CD14-positive monocyte (primary cell): ENCODE measurements around the gene DSG3. TPM values are rescaled to one million over a fixed set of nuclear protein-coding genes. Genes with fewer than 3 reads are reported as not detected.

Source experiments
- DNase-seq, 3 donors: peaks; one replicate each; pipeline ENCODE4 v3.0.0-alpha.2; 2011 to 2022
- H2AFZ ChIP-seq: 2 replicates; pipeline ENCODE4 v1.6.0; 2012; ENCODE audit warnings: mild to moderate bottlenecking, low read depth, low read length, inconsistent platforms; ENCODE audit not compliant: insufficient read depth, poor library complexity, severe bottlenecking
- H3K27ac ChIP-seq, 2 donors: 1 replicate in 1 of 2; 2 replicates in 1 of 2; pipeline ENCODE4 v1.5.1; 2012 to 2013; ENCODE audit warnings: low read length in 2 of 2, control low read depth in 1 of 2, inconsistent platforms in 1 of 2, low read depth in 1 of 2, mild to moderate bottlenecking in 1 of 2
- H3K27me3 ChIP-seq, 2 donors: one replicate each; pipeline versions ENCODE4 v1.6.0 to v1.6.1; 2011 to 2013; ENCODE audit warnings: low read length in 2 of 2; ENCODE audit not compliant: control insufficient read depth in 2 of 2, insufficient read depth in 2 of 2
- H3K36me3 ChIP-seq, 2 donors: replicated peaks in 1 of 2; 1 replicate in 1 of 2; 2 replicates in 1 of 2; pipeline versions ENCODE4 v1.5.1 to v1.6.1; 2012 to 2013; ENCODE audit warnings: low read length in 2 of 2, control low read depth in 1 of 2, inconsistent platforms in 1 of 2, mild to moderate bottlenecking in 1 of 2; ENCODE audit not compliant: insufficient read depth in 2 of 2, control insufficient read depth in 1 of 2
- H3K4me1 ChIP-seq, 2 donors: 1 replicate in 1 of 2; 2 replicates in 1 of 2; pipeline versions ENCODE4 v1.5.1 to v1.6.1; 2012 to 2013; ENCODE audit warnings: low read length in 2 of 2, control low read depth in 1 of 2, inconsistent platforms in 1 of 2, mild to moderate bottlenecking in 1 of 2, moderate library complexity in 1 of 2; ENCODE audit not compliant: insufficient read depth in 2 of 2, control insufficient read depth in 1 of 2
- H3K4me2 ChIP-seq: replicated peaks from 2 replicates; pipeline ENCODE3; 2012; ENCODE audit warnings: low read length, moderate library complexity, mild to moderate bottlenecking; ENCODE audit not compliant: poor library complexity, severe bottlenecking; ENCODE audit errors: extremely low read depth
- H3K4me3 ChIP-seq, 3 experiments: fragments of 200-600 bp in 1 of 3; sonication (generic) in 1 of 3; replicated peaks in 1 of 3; 1 replicate in 2 of 3; 2 replicates in 1 of 3; pipeline ENCODE4 v1.5.1; 2011 to 2013; ENCODE audit warnings: low read length in 3 of 3, mild to moderate bottlenecking in 3 of 3, control low read depth in 2 of 3, low read depth in 2 of 3, inconsistent platforms in 1 of 3, moderate library complexity in 1 of 3
- H3K79me2 ChIP-seq: 2 replicates; pipeline ENCODE4 v1.6.0; 2012; ENCODE audit warnings: mild to moderate bottlenecking, control low read depth, inconsistent platforms, low read length, moderate library complexity; ENCODE audit not compliant: insufficient read depth
- H3K9ac ChIP-seq: 2 replicates; pipeline ENCODE4 v1.6.0; 2017; ENCODE audit warnings: low read length, mild to moderate bottlenecking; ENCODE audit not compliant: insufficient read depth, poor library complexity, severe bottlenecking
- H3K9me3 ChIP-seq, 2 donors: replicated peaks in 1 of 2; 1 replicate in 1 of 2; 2 replicates in 1 of 2; pipeline versions ENCODE4 v1.5.1 to v1.6.1; 2012 to 2013; ENCODE audit warnings: low read length in 2 of 2, control low read depth in 1 of 2; ENCODE audit not compliant: control insufficient read depth in 1 of 2, insufficient read depth in 1 of 2
- H4K20me1 ChIP-seq: 2 replicates; pipeline ENCODE4 v1.6.0; 2012; ENCODE audit warnings: mild to moderate bottlenecking, low read length, control low read depth, moderate library complexity; ENCODE audit not compliant: insufficient read depth
- H3K27ac Mint-ChIP-seq, 7 donors: one replicate each; pipeline ENCODE4 v1.8.0; 2020; ENCODE audit warnings: mild to moderate bottlenecking in 7 of 7, mixed read lengths in 7 of 7, moderate library complexity in 6 of 7, inconsistent platforms in 2 of 7
- H3K27me3 Mint-ChIP-seq, 3 donors: one replicate each; pipeline ENCODE4 v1.8.0; 2021 to 2022; ENCODE audit warnings: low read depth in 3 of 3, mild to moderate bottlenecking in 3 of 3, mixed read lengths in 3 of 3, moderate library complexity in 3 of 3, inconsistent platforms in 1 of 3
- H3K36me3 Mint-ChIP-seq, 2 donors: one replicate each; pipeline ENCODE4 v1.8.0; 2020; ENCODE audit warnings: mixed read lengths in 2 of 2, inconsistent platforms in 1 of 2, mild to moderate bottlenecking in 1 of 2
- H3K4me1 Mint-ChIP-seq: one replicate; pipeline ENCODE4 v1.8.0; 2020; ENCODE audit warnings: mild to moderate bottlenecking, mixed read lengths
- H3K4me3 Mint-ChIP-seq, 2 donors: one replicate each; pipeline ENCODE4 v1.8.0; 2020; ENCODE audit warnings: mild to moderate bottlenecking in 2 of 2, mixed read lengths in 2 of 2, moderate library complexity in 1 of 2
- H3K9me3 Mint-ChIP-seq, 7 donors: one replicate each; pipeline ENCODE4 v1.8.0; 2020 to 2022; ENCODE audit warnings: mixed read lengths in 7 of 7, mild to moderate bottlenecking in 6 of 7, moderate library complexity in 6 of 7, inconsistent platforms in 2 of 7
- CTCF ChIP-seq: fragments of 200-600 bp; IDR thresholded peaks from one replicate; pipeline ENCODE4 v1.8.0; 2022; ENCODE audit warnings: antibody characterized with exemption, mild to moderate bottlenecking
- WGBS: methylation state at CpG from one replicate; pipeline ENCODE4 v1.1.5; 2013; ENCODE audit warnings: missing lambda C conversion rate; ENCODE audit not compliant: insufficient coverage; 5-methylcytosine and 5-hydroxymethylcytosine counted together
- intact Hi-C, 2 donors: fragments of 100-400 bp; cut with micrococcal nuclease; formaldehyde crosslinking; loops; one replicate each; pipeline versions ENCODE4 v1.15.0 to v1.15.1; 2023
- polyA plus RNA-seq, 3 donors: library from polyadenylated mRNA; depleted of rRNA in 1 of 3; unstranded in 2 of 3; stranded (reverse) in 1 of 3; fragments of 300-500 nt in 2 of 3; fragments of >200 nt in 1 of 3; fragmentation: Illumina TruSeq in 2 of 3; gene quantifications; 1 replicate in 2 of 3; 2 replicates in 1 of 3; pipeline ENCODE4 v1.2.3, GENCODE V29; 2012 to 2021

Gene DSG3
- polyA plus RNA-seq, 3 donors, result not detected

GRCh38 chr18:31409276-31409675 lies 38.3 kb upstream of the DSG3 start:
- Histone ChIP-seq H3K9me3 (peaks cover 0 to 5% of the 10 kb centered on the region in 2 donors), H3K27ac (no peak overlapping the region), H4K20me1 (no peaks in the 10 kb centered on the region), H3K9ac (no peak overlapping the region), H3K79me2 (no peaks in the 10 kb centered on the region), H3K4me1 (no peaks in the 10 kb centered on the region), H3K27me3 (no peaks in the 10 kb centered on the region), H2AFZ (no peak overlapping the region), H3K4me3 (no peak overlapping the region), H3K36me3 (no peaks in the 10 kb centered on the region), H3K4me2 (no peak overlapping the region)
- 88% methylated on average over 1 of the region's 4 CpGs for WGBS
- H3K4me3 Mint-ChIP-seq, result no peak overlapping the region
- no peaks in the 10 kb centered on the region for H3K27me3 Mint-ChIP-seq
- H3K36me3 Mint-ChIP-seq, result no peaks in the 10 kb centered on the region
- H3K27ac Mint-ChIP-seq, result no peak overlapping the region
- intact Hi-C loops, result loop anchor here in 1 of 2 donors (10.0 kb wide), 1 partner anchor 84 kb away; no protein-coding TSS in a partner anchor
- no peaks in the 10 kb centered on the region for H3K4me1 Mint-ChIP-seq
- peaks cover 0 to 8% (median 3%) of the 10 kb centered on the region in 7 donors for H3K9me3 Mint-ChIP-seq
- TF ChIP-seq CTCF, result no peak
- DNase-seq, result no peak

DNA sequence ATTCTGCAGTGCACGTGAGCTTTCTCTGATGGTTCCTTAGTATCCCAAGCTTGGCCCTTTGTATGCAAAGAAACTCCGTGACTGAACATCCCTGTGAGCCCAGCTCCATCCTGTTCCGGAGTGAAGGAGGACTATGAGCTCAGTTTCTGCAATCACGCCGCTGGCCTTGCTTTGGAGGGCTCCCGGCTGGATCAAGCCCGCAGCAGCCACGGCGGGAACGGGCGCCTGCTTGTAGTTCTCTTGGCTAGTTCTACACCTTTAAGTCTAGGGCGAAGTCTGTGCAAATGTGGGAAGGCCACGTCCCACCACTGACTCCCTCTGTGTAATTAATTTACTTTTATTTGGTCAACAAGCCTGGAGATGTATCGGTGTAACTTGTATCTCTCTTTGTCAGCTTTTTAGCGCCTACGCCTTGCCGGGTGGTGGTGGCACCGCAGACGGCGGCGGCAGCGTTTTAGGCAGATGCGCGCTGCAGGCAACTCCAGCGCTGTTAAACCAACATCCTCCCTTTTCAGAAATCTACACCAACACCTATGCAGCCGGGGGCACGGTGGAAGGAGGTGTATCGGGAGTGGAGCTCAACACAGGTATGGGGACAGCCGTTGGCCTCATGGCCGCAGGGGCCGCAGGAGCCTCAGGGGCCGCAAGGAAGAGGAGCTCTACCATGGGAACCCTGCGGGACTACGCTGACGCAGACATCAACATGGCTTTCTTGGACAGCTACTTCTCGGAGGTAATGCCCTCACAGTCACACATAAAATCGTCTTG lies 36.6 kb upstream of the DSG3 start:
- Histone ChIP-seq H3K27me3 (no peaks in the 10 kb centered on the region), H3K4me3 (no peak overlapping the region), H3K79me2 (no peaks in the 10 kb centered on the region), H3K36me3 (no peaks in the 10 kb centered on the region), H3K27ac (no peak overlapping the region), H3K9me3 (peaks cover 0 to 5% of the 10 kb centered on the region in 2 donors), H3K9ac (no peak overlapping the region), H3K4me2 (no peak overlapping the region), H4K20me1 (no peaks in the 10 kb centered on the region), H2AFZ (no peak overlapping the region), H3K4me1 (no peaks in the 10 kb centered on the region)
- intact Hi-C loops, result no loop called here
- Mint-ChIP-seq H3K9me3 (peaks cover 0 to 8% (median 3%) of the 10 kb centered on the region in 7 donors), H3K4me3 (no peak overlapping the region), H3K27me3 (no peaks in the 10 kb centered on the region), H3K27ac (no peak overlapping the region), H3K36me3 (no peaks in the 10 kb centered on the region), H3K4me1 (no peaks in the 10 kb centered on the region)
- TF ChIP-seq CTCF, result no peak
- DNase-seq, result no peak
- WGBS, result 80% methylated on average over 10 of the region's 37 CpGs
